IMR-90 (cell line): ENCODE results near the gene MDC1. TPM values are rescaled to one million over a fixed set of nuclear protein-coding genes. Genes with fewer than 3 reads are reported as not detected.
"Not testable (repeated sequence)": the region's sequence is repeated elsewhere in the genome, so short reads cannot be mapped to it uniquely, and the experiment has no call there.

ENCODE experiments used
- ATAC-seq: fragments of 200-7000 bp; cut with Tn5 transposase; 2 replicates; pipeline ENCODE4 v1.9.1; 2020; ENCODE audit warnings: low read depth, mild to moderate bottlenecking, moderate library complexity
- BruUV-seq: library from RNA; stranded (reverse); fragments of 400-500 nt; replicated peaks from 2 replicates; lab custom pipeline; 2021; lab: Mats Ljungman, UMichigan
- CTCF ChIA-PET: fragments of 300-600 bp; formaldehyde crosslinking; extraction: SDS; loops from one replicate; lab custom pipeline; 2021; ENCODE audit warnings: antibody characterized with exemption; lab: Yijun Ruan, JAX
- POLR2A ChIA-PET: fragments of 300-600 bp; sonication (Branson Sonifier 250); formaldehyde crosslinking; loops from one replicate; lab custom pipeline; 2022; ENCODE audit warnings: antibody characterized with exemption; ENCODE audit not compliant: unreplicated experiment; lab: Charles Lee
- DNase-seq: peaks from one replicate; pipeline ENCODE4 v3.0.0; 2013
- H2AFZ ChIP-seq: replicated peaks from 2 replicates; pipeline ENCODE3; 2013; ENCODE audit warnings: low read length, mild to moderate bottlenecking; ENCODE audit not compliant: poor library complexity
- H2AK5ac ChIP-seq: 2 replicates; pipeline ENCODE4 v1.6.1; 2013; ENCODE audit warnings: low read depth, low read length, inconsistent platforms
- H2AK9ac ChIP-seq: replicated peaks from 2 replicates; pipeline ENCODE3; 2013; ENCODE audit warnings: mild to moderate bottlenecking, low read depth, low read length, moderate library complexity; ENCODE audit not compliant: poor library complexity
- H2BK120ac ChIP-seq: 2 replicates; pipeline ENCODE4 v1.6.1; 2013; ENCODE audit warnings: low read depth, low read length, inconsistent platforms
- H2BK15ac ChIP-seq: 3 replicates; pipeline ENCODE4 v1.6.1; 2013; ENCODE audit warnings: low read depth, low read length, inconsistent platforms
- H2BK20ac ChIP-seq: 2 replicates; pipeline ENCODE4 v1.6.1; 2013; ENCODE audit warnings: low read depth, mild to moderate bottlenecking, inconsistent platforms, low read length, moderate library complexity
- H2BK5ac ChIP-seq: 2 replicates; pipeline ENCODE4 v1.6.1; 2013; ENCODE audit warnings: mild to moderate bottlenecking, low read depth, low read length, inconsistent platforms; ENCODE audit not compliant: poor library complexity, severe bottlenecking
- H3K14ac ChIP-seq: replicated peaks from 2 replicates; pipeline ENCODE4 v1.6.1; 2013; ENCODE audit warnings: low read depth, low read length, inconsistent platforms
- H3K18ac ChIP-seq: 2 replicates; pipeline ENCODE4 v1.6.1; 2013; ENCODE audit warnings: low read depth, low read length, control low read depth
- H3K23ac ChIP-seq: 2 replicates; pipeline ENCODE4 v1.6.1; 2013; ENCODE audit warnings: low read depth, low read length, inconsistent platforms
- H3K27ac ChIP-seq: 2 replicates; pipeline ENCODE4 v1.5.1; 2013; ENCODE audit warnings: mild to moderate bottlenecking, control low read depth, low read length; ENCODE audit not compliant: insufficient read depth
- H3K27me3 ChIP-seq: 2 replicates; pipeline ENCODE4 v1.6.1; 2013; ENCODE audit warnings: low read length; ENCODE audit not compliant: control insufficient read depth, insufficient read depth
- H3K36me3 ChIP-seq: 2 replicates; pipeline ENCODE4 v1.6.1; 2013; ENCODE audit warnings: low read length, mixed read lengths; ENCODE audit not compliant: control insufficient read depth, insufficient read depth
- H3K4ac ChIP-seq: 2 replicates; pipeline ENCODE4 v1.6.1; 2013; ENCODE audit warnings: low read depth, low read length, inconsistent platforms
- H3K4me1 ChIP-seq: 2 replicates; pipeline ENCODE4 v1.6.1; 2013; ENCODE audit warnings: low read length, mixed read lengths; ENCODE audit not compliant: control insufficient read depth, insufficient read depth
- H3K4me2 ChIP-seq: 2 replicates; pipeline ENCODE4 v1.6.1; 2013; ENCODE audit warnings: low read depth, mild to moderate bottlenecking, control low read depth, low read length, moderate library complexity
- H3K4me3 ChIP-seq: 2 replicates; pipeline ENCODE4 v1.5.1; 2013; ENCODE audit warnings: low read depth, mild to moderate bottlenecking, control low read depth, low read length, moderate library complexity; ENCODE audit not compliant: insufficient read depth
- H3K56ac ChIP-seq: 2 replicates; pipeline ENCODE4 v1.6.1; 2013; ENCODE audit warnings: low read length, inconsistent platforms; ENCODE audit not compliant: insufficient read depth; ENCODE audit errors: extremely low read depth
- H3K79me1 ChIP-seq, 2 experiments: 2 replicates each; pipeline ENCODE4 v1.6.1; 2013; ENCODE audit warnings: low read length in 2 of 2, inconsistent platforms in 1 of 2, low read depth in 1 of 2
- H3K9ac ChIP-seq: 2 replicates; pipeline ENCODE4 v1.6.1; 2013; ENCODE audit warnings: low read depth, low read length, control low read depth
- H3K9me1 ChIP-seq: 2 replicates; pipeline ENCODE4 v1.6.1; 2013; ENCODE audit warnings: low read length, inconsistent platforms; ENCODE audit not compliant: insufficient read depth
- H3K9me3 ChIP-seq: 2 replicates; pipeline ENCODE4 v1.6.1; 2013; ENCODE audit warnings: low read length; ENCODE audit not compliant: control insufficient read depth, insufficient read depth
- H4K20me1 ChIP-seq: 2 replicates; pipeline ENCODE4 v1.6.1; 2013; ENCODE audit warnings: low read length, inconsistent platforms; ENCODE audit not compliant: insufficient read depth
- H4K5ac ChIP-seq: 2 replicates; pipeline ENCODE4 v1.6.1; 2013; ENCODE audit warnings: mild to moderate bottlenecking, low read depth, low read length, control low read depth
- H4K8ac ChIP-seq, 2 experiments: 2 replicates each; pipeline ENCODE4 v1.6.1; 2013; ENCODE audit warnings: low read depth in 2 of 2, low read length in 2 of 2, control low read depth in 1 of 2, inconsistent platforms in 1 of 2
- H4K91ac ChIP-seq: 2 replicates; pipeline ENCODE4 v1.6.1; 2013; ENCODE audit warnings: low read depth, low read length, inconsistent platforms; ENCODE audit not compliant: insufficient read depth
- WGBS, 2 experiments: methylation state at CpG; one replicate each; pipeline versions ENCODE4 v1.1.5 to v1.1.7; 2013; ENCODE audit warnings: missing lambda C conversion rate in 2 of 2; ENCODE audit not compliant: insufficient read length in 1 of 2; ENCODE audit errors: extremely low coverage in 2 of 2; 5-methylcytosine and 5-hydroxymethylcytosine counted together
- dilution Hi-C: fragments of 300-500 bp; cut with HindIII; formaldehyde crosslinking; loops from one replicate; pipeline ENCODE4 v1.14.3; 2018; ENCODE audit warnings: low sequenced_read_pairs; ENCODE audit not compliant: unreplicated experiment
- in situ Hi-C: fragments of 300-500 bp; cut with MboI; formaldehyde crosslinking; loops from 3 replicates; pipeline ENCODE4 v1.14.3; 2019; ENCODE audit warnings: low sequenced_read_pairs, inconsistent platforms, mixed read lengths
- intact Hi-C: fragments of 100-400 bp; cut with micrococcal nuclease; formaldehyde crosslinking; loops from 2 replicates; pipeline ENCODE4 v1.10.0; 2022
- polyA plus RNA-seq, 3 experiments: library from polyadenylated mRNA; depleted of rRNA; stranded (reverse); fragments of >200 nt; gene quantifications; 2 replicates each; pipeline ENCODE4 v1.2.3, GENCODE V29; 2012; ENCODE audit warnings: low replicate concordance in 1 of 3
- total RNA-seq: library from RNA; depleted of rRNA; stranded (reverse); fragments of >200 nt; gene quantifications from 2 replicates; pipeline ENCODE4 v1.2.3, GENCODE V29; 2012

MDC1 gene
- total and polyA plus RNA-seq, 2 of the 4 experiments (the other 2 are of a cell fraction): 4.5 to 12.1 TPM

GRCh38 chr6:30666300-30666699, 50.8 kb downstream of the MDC1 start:
- H3K9ac ChIP-seq, ATAC-seq, H2BK15ac ChIP-seq, H2AK9ac ChIP-seq, H3K14ac ChIP-seq, in situ Hi-C loops, H2BK20ac ChIP-seq, H4K20me1 ChIP-seq, intact Hi-C loops, H2AFZ ChIP-seq, H3K9me3 ChIP-seq, H4K5ac ChIP-seq, H2AK5ac ChIP-seq, H3K4me1 ChIP-seq, H3K4me3 ChIP-seq, H3K23ac ChIP-seq, H3K9me1 ChIP-seq, H4K8ac ChIP-seq, H3K56ac ChIP-seq, H4K91ac ChIP-seq, BruUV-seq, H3K18ac ChIP-seq, H3K4ac ChIP-seq, dilution Hi-C loops, H2BK5ac ChIP-seq, H3K4me2 ChIP-seq, H3K27me3 ChIP-seq, H3K27ac ChIP-seq, POLR2A ChIA-PET, H2BK120ac ChIP-seq, CTCF ChIA-PET: not testable (repeated sequence)
- Histone ChIP-seq H3K36me3 (peaks cover 64% of the 10 kb centered on the region), H3K79me1 (peaks cover 16 to 18% of the 10 kb centered on the region in 2 experiments)
- peak; percentile 59 for DNase-seq
- WGBS, 2 experiments: no CpG with 5 or more reads among the region's 2 CpGs
